Measurements from ENCODE around the gene KLHL34.

The KLHL34 gene

GRCh38 chrX:21657318-21658151 is 595 bp downstream of the KLHL34 start:
- no peak overlapping the region for H3K4me3 ChIP-seq (ENCODE audit: low read length)
- no peak for DNase-seq (ENCODE audit: low read depth, low spot score)

- no peak for DNase-seq (ENCODE audit: low read depth, low spot score)
- no peak overlapping the region for H3K4me3 ChIP-seq (ENCODE audit: low read length)
These were observed 1.4 kb downstream of the KLHL34 start for GRCh38 chrX:21656587-21657317.

- H3K4me3 ChIP-seq (ENCODE audit: low read length) = no peak overlapping the region
- no peak for DNase-seq (ENCODE audit: low read depth, low spot score)
These were observed 2.1 kb downstream of the KLHL34 start for GRCh38 chrX:21655901-21656586.

- DNase-seq (ENCODE audit: low read depth, low spot score) = no peak
- H3K4me3 ChIP-seq (ENCODE audit: low read length) = no peak overlapping the region
These were observed 12.2 kb downstream of the KLHL34 start for GRCh38 chrX:21645886-21646285.

- DNase-seq (ENCODE audit: low read depth, low spot score) = no peak
- no peak overlapping the region for H3K4me3 ChIP-seq (ENCODE audit: low read length)
These were observed 12.7 kb downstream of the KLHL34 start for GRCh38 chrX:21645431-21645830.

GRCh38 chrX:21639775-21640174 is 18.4 kb downstream of the KLHL34 start:
- DNase-seq (ENCODE audit: low read depth, low spot score) = no peak
- H3K4me3 ChIP-seq (ENCODE audit: low read length) = no peak overlapping the region

- H3K4me3 ChIP-seq (ENCODE audit: low read length) = no peak overlapping the region
- no peak for DNase-seq (ENCODE audit: low read depth, low spot score)
These were observed 19.8 kb downstream of the KLHL34 start for GRCh38 chrX:21638311-21638710.

- DNase-seq (ENCODE audit: low read depth, low spot score) = no peak
These were observed 26.1 kb downstream of the KLHL34 start for GRCh38 chrX:21632027-21632426.

GRCh38 chrX:21623778-21624501 is 34.2 kb downstream of the KLHL34 start:
- no peak overlapping the region for H3K4me3 ChIP-seq (ENCODE audit: low read length)
- DNase-seq (ENCODE audit: low read depth, low spot score) = no peak

More at GRCh38 chrX:21632027-21632426, 26.1 kb downstream of the KLHL34 start:
- no peak overlapping the region for H3K4me3 ChIP-seq (ENCODE audit: low read length)

- no peak overlapping the region for H3K4me3 ChIP-seq (ENCODE audit: low read length)
- DNase-seq (ENCODE audit: low read depth, low spot score) = no peak
These were observed 37.9 kb downstream of the KLHL34 start for GRCh38 chrX:21620234-21620633.

GRCh38 chrX:21616386-21616785 is 41.7 kb downstream of the KLHL34 start:
- H3K4me3 ChIP-seq (ENCODE audit: low read length) = no peak overlapping the region
- no peak for DNase-seq (ENCODE audit: low read depth, low spot score)

GRCh38 chrX:21612154-21612553 is 46.0 kb downstream of the KLHL34 start:
- no peak overlapping the region for H3K4me3 ChIP-seq (ENCODE audit: low read length)
- DNase-seq (ENCODE audit: low read depth, low spot score) = no peak

GRCh38 chrX:21610168-21610567 is 48.0 kb downstream of the KLHL34 start:
- no peak for DNase-seq (ENCODE audit: low read depth, low spot score)
- no peak overlapping the region for H3K4me3 ChIP-seq (ENCODE audit: low read length)

- no peak overlapping the region for H3K4me3 ChIP-seq (ENCODE audit: low read length)
- DNase-seq (ENCODE audit: low read depth, low spot score) = no peak
These were observed 52.1 kb downstream of the KLHL34 start for GRCh38 chrX:21606002-21606401.

Measured in Jurkat, Clone E6-1 (cell line).